Measurements from ENCODE around the gene JUN. TPM values are rescaled to one million over a fixed set of nuclear protein-coding genes. Genes with fewer than 3 reads are reported as not detected.

The JUN gene
- total and polyA plus RNA-seq, 2 of the 13 experiments (the other 11 are each of a cell fraction or from before 2014, with no cell fraction given) = 18.2 to 22.3 TPM

DNA sequence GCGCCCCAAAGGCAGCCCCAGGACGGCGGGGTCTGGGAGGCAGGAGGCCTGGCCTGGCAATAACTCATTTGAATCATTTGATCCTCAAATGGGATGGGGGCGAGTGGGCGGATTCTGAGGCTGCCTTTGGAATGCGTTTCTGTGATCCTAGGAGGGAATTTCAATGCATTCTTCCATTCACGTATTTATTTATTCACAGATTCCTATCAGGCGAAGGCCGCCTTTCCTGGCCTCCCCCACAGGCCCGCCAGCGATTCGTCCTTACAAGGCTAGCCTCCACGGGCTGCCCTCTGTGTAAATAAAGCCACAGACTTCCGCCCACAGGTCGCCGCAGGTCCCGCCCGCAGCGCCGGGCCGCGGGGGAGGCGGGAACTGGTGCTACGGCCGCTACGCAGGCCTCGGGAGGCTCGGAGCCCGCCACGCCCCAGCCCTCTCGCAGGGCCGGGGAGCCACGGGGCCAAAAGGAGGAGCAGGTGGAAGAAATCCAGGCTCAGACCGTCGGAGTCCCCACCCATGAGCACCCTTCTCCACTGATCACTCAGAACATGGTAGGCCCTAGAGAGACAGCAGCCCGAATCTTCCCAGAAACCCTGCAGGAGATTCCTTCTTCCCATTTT is 31.3 kb upstream of the JUN start (continued):
- peak; percentile 42; the same call in 1 of the 2 replicates for TF ChIP-seq ZBTB38 (CRISPR knock-in tag; IDR thresholded peaks at IDR 0.05)
- TF ChIP-seq JUN (CRISPR knock-in tag; IDR thresholded peaks at IDR 0.05) = no peak
- 0 out of 2 replicates have a peak, but pooled peaks have one; percentile 38 for TF ChIP-seq ZBTB25 (CRISPR knock-in tag; IDR thresholded peaks at IDR 0.05)
- TF ChIP-seq MXD3 (CRISPR knock-in tag; IDR thresholded peaks at IDR 0.05) = no peak
- TF ChIP-seq, protein P1, sequence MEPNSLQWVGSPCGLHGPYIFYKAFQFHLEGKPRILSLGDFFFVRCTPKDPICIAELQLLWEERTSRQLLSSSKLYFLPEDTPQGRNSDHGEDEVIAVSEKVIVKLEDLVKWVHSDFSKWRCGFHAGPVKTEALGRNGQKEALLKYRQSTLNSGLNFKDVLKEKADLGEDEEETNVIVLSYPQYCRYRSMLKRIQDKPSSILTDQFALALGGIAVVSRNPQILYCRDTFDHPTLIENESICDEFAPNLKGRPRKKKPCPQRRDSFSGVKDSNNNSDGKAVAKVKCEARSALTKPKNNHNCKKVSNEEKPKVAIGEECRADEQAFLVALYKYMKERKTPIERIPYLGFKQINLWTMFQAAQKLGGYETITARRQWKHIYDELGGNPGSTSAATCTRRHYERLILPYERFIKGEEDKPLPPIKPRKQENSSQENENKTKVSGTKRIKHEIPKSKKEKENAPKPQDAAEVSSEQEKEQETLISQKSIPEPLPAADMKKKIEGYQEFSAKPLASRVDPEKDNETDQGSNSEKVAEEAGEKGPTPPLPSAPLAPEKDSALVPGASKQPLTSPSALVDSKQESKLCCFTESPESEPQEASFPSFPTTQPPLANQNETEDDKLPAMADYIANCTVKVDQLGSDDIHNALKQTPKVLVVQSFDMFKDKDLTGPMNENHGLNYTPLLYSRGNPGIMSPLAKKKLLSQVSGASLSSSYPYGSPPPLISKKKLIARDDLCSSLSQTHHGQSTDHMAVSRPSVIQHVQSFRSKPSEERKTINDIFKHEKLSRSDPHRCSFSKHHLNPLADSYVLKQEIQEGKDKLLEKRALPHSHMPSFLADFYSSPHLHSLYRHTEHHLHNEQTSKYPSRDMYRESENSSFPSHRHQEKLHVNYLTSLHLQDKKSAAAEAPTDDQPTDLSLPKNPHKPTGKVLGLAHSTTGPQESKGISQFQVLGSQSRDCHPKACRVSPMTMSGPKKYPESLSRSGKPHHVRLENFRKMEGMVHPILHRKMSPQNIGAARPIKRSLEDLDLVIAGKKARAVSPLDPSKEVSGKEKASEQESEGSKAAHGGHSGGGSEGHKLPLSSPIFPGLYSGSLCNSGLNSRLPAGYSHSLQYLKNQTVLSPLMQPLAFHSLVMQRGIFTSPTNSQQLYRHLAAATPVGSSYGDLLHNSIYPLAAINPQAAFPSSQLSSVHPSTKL (CRISPR knock-in tag; IDR thresholded peaks at IDR 0.05) = peak; percentile 38; the same call in 1 of the 2 replicates
- TF ChIP-seq SOX13 (IDR thresholded peaks at IDR 0.05) = no peak
- TF ChIP-seq SOX13 (CRISPR knock-in tag; conservative IDR thresholded peaks at IDR 0.05 in 1 of 2, IDR thresholded peaks at IDR 0.05 in 1 of 2) = peak in 1 of 2 experiments; percentile 42; a peak in 1 of 4 replicates
- TF ChIP-seq ZNF788 (CRISPR knock-in tag; IDR thresholded peaks at IDR 0.05; ENCODE audit: borderline replicate concordance) = no peak
- TF ChIP-seq HOXA7 (CRISPR knock-in tag; IDR thresholded peaks at IDR 0.05) = no peak
- peak; percentile 38; the same call in 1 of the 2 replicates for TF ChIP-seq FOSL2 (CRISPR knock-in tag; IDR thresholded peaks at IDR 0.05)
- TF ChIP-seq ZNF264 (CRISPR knock-in tag; IDR thresholded peaks at IDR 0.05) = no peak
- peak; percentile 79 for TF ChIP-seq RXRA (CRISPR knock-in tag; IDR thresholded peaks at IDR 0.05)
- TF ChIP-seq RBM39 (IDR thresholded peaks at IDR 0.05; ENCODE audit: low read depth, low read length, poor library complexity, severe bottlenecking) = peak; percentile 44
- TF ChIP-seq NFATC3 (CRISPR knock-in tag; IDR thresholded peaks at IDR 0.05) = no peak
- no peak for TF ChIP-seq ONECUT2 (CRISPR knock-in tag; IDR thresholded peaks at IDR 0.05)
- TF ChIP-seq THRA (CRISPR knock-in tag; IDR thresholded peaks at IDR 0.05; ENCODE audit: borderline replicate concordance) = peak; percentile 36; the same call in 1 of the 2 replicates
- no peak for TF ChIP-seq TARDBP (CRISPR knock-in tag; IDR thresholded peaks at IDR 0.05)
- TF ChIP-seq ZNF552 (CRISPR knock-in tag; IDR thresholded peaks at IDR 0.05; ENCODE audit: borderline replicate concordance) = no peak
- TF ChIP-seq MAFF (IDR thresholded peaks at IDR 0.05; ENCODE audit: low read depth, low read length) = no peak
- TF ChIP-seq ZNF720 (CRISPR knock-in tag; IDR thresholded peaks at IDR 0.05) = no peak
- TF ChIP-seq MLLT10 (CRISPR knock-in tag; IDR thresholded peaks at IDR 0.05) = no peak
- TF ChIP-seq ZNF780A (CRISPR knock-in tag; IDR thresholded peaks at IDR 0.05) = no peak
- no peak for TF ChIP-seq ZNF275 (CRISPR knock-in tag; IDR thresholded peaks at IDR 0.05; ENCODE audit: borderline replicate concordance)

Data from HepG2 (cell line).